WTC11 (cell line): ENCODE data around the gene KCNQ4. TPM values are rescaled to one million over a fixed set of nuclear protein-coding genes. Genes with fewer than 3 reads are reported as not detected.

ENCODE experiments used
- ATAC-seq: fragments of 200-7000 bp; cut with Tn5 transposase; 2 replicates; pipeline ENCODE4 v1.10.0; 2021; ENCODE audit warnings: mild to moderate bottlenecking, moderate library complexity
- CTCF ChIA-PET: fragments of 300-600 bp; sonication (Branson Sonifier 250); formaldehyde crosslinking; loops from one replicate; lab custom pipeline; 2021; ENCODE audit warnings: antibody characterized with exemption; lab: Charles Lee
- POLR2A ChIA-PET: fragments of 350-600 bp; sonication (Branson Sonifier 250); formaldehyde crosslinking; loops from one replicate; lab custom pipeline; 2021; ENCODE audit warnings: antibody characterized with exemption; lab: Charles Lee
- DNase-seq: peaks from one replicate; pipeline ENCODE4 v3.0.0; 2021; ENCODE audit warnings: low spot score
- H3K27ac Mint-ChIP-seq: 2 replicates; pipeline ENCODE4 v1.8.0; 2021; ENCODE audit warnings: mixed read lengths
- H3K27me3 Mint-ChIP-seq: 2 replicates; pipeline ENCODE4 v1.8.0; 2021; ENCODE audit warnings: low read depth, mild to moderate bottlenecking, moderate library complexity, mixed read lengths
- H3K36me3 Mint-ChIP-seq: 2 replicates; pipeline ENCODE4 v1.8.0; 2021; ENCODE audit warnings: mixed read lengths
- H3K4me1 Mint-ChIP-seq: 2 replicates; pipeline ENCODE4 v1.8.0; 2022; ENCODE audit warnings: mixed read lengths
- H3K4me3 Mint-ChIP-seq: 2 replicates; pipeline ENCODE4 v1.8.0; 2021; ENCODE audit warnings: mild to moderate bottlenecking, moderate library complexity, mixed read lengths
- H3K9me3 Mint-ChIP-seq: 2 replicates; pipeline ENCODE4 v1.8.0; 2021; ENCODE audit warnings: mixed read lengths
- ATF6 ChIP-seq: sonication (generic); formaldehyde crosslinking; IDR thresholded peaks from 2 replicates; pipeline ENCODE4 v1.8.1; 2023; ENCODE audit warnings: mild to moderate bottlenecking, missing genetic modification reagents
- CREM ChIP-seq: sonication (generic); formaldehyde crosslinking; IDR thresholded peaks from 2 replicates; pipeline ENCODE4 v1.8.1; 2022; ENCODE audit warnings: mild to moderate bottlenecking, missing genetic modification reagents, moderate library complexity
- CTCF ChIP-seq: fragments of 200-600 bp; IDR thresholded peaks from 2 replicates; pipeline ENCODE4 v1.8.0; 2022; ENCODE audit warnings: antibody characterized with exemption
- MYBL2 ChIP-seq: sonication (generic); formaldehyde crosslinking; IDR thresholded peaks from 2 replicates; pipeline ENCODE4 v1.8.1; 2023; ENCODE audit warnings: mild to moderate bottlenecking, moderate library complexity, missing genetic modification reagents
- USF1 ChIP-seq: sonication (generic); formaldehyde crosslinking; IDR thresholded peaks from 2 replicates; pipeline ENCODE4 v1.8.0; 2022; ENCODE audit warnings: mild to moderate bottlenecking, missing genetic modification reagents
- ZMAT4 ChIP-seq: fragments of 250-450 bp; sonication (Bioruptor Pico); IDR thresholded peaks from 2 replicates; pipeline ENCODE4 v1.9.0; 2021; ENCODE audit warnings: mild to moderate bottlenecking
- ZNF281 ChIP-seq: sonication (generic); formaldehyde crosslinking; IDR thresholded peaks from 2 replicates; pipeline ENCODE4 v1.8.0; 2023; ENCODE audit warnings: mild to moderate bottlenecking, missing genetic modification reagents
- total RNA-seq: library from RNA; stranded (reverse); gene quantifications from 3 replicates; pipeline ENCODE4 v1.2.3, GENCODE V29; 2021

The KCNQ4 gene
- total RNA-seq, 1 experiment from 2014 or later: 4.0 TPM

- TF ChIP-seq ZMAT4 (CRISPR knock-in tag) (no peak), USF1 (CRISPR knock-in tag) (no peak), ATF6 (CRISPR knock-in tag) (no peak), MYBL2 (CRISPR knock-in tag) (no peak), ZNF281 (CRISPR knock-in tag) (no peak)
- TF ChIP-seq, all 79 proteins: peak for 0
Observed at GRCh38 chr1:40847023-40847745, 63.6 kb downstream of the KCNQ4 start (continued).

GRCh38 chr1:40848530-40849189 lies 65.1 kb downstream of the KCNQ4 start:
- no peak overlapping the region for H3K27ac Mint-ChIP-seq
- POLR2A ChIA-PET: no interaction called here
- DNase-seq: peak; percentile 77
- H3K4me1 Mint-ChIP-seq: peaks cover 10% of the 10 kb centered on the region
- CTCF ChIA-PET: interaction anchor here (0.8 to 19.7 kb wide), 16 partner anchors 10 to 236 kb away, joined by 3 to 515 read pairs (median 4); partner anchors contain the start of genes CITED4, CTPS1 and NFYC
- peak; percentile 83 for ATAC-seq
- no peaks in the 10 kb centered on the region for H3K27me3 Mint-ChIP-seq
- H3K4me3 Mint-ChIP-seq: no peak overlapping the region
- no peaks in the 10 kb centered on the region for H3K9me3 Mint-ChIP-seq
- H3K36me3 Mint-ChIP-seq: no peaks in the 10 kb centered on the region
- TF ChIP-seq CTCF (peak; percentile 74), CREM (CRISPR knock-in tag) (no peak)
- TF ChIP-seq, all 79 proteins: peak for 1

GRCh38 chr1:40849801-40850592 lies 66.4 kb downstream of the KCNQ4 start:
- Mint-ChIP-seq H3K4me3 (no peak overlapping the region), H3K4me1 (peaks cover 10% of the 10 kb centered on the region), H3K9me3 (no peaks in the 10 kb centered on the region), H3K27ac (no peak overlapping the region), H3K27me3 (no peaks in the 10 kb centered on the region), H3K36me3 (no peaks in the 10 kb centered on the region)
- ChIA-PET CTCF (interaction anchor here (0.6 to 19.7 kb wide), 21 partner anchors 8 to 318 kb away, joined by 3 to 515 read pairs (median 4); partner anchors contain the start of genes CITED4, CTPS1 and SLFNL1), POLR2A (no interaction called here)
- peak; percentile 77 for DNase-seq
- no peak for TF ChIP-seq ZMAT4 (CRISPR knock-in tag)
- TF ChIP-seq CTCF: peak; percentile 91
- ATAC-seq: peak; percentile 71
